Myocyte (in vitro differentiated cells): ENCODE data around the gene PEMT. TPM values are rescaled to one million over a fixed set of nuclear protein-coding genes. Genes with fewer than 3 reads are reported as not detected.

Experiments
- DNase-seq: peaks from one replicate; pipeline ENCODE4 v3.0.0-alpha.2; 2012; ENCODE audit warnings: low read depth
- total RNA-seq: library from RNA; depleted of rRNA; stranded (reverse); fragments of >200 nt; gene quantifications from 2 replicates; pipeline ENCODE4 v1.2.3, GENCODE V29; 2014

The PEMT gene
- total RNA-seq, 1 donor from 2014 or later, result 40.3 TPM

GRCh38 chr17:17505151-17505550 is 86.4 kb downstream of the PEMT start:
- DNase-seq, result no peak

GRCh38 chr17:17504341-17505140 is 87.0 kb downstream of the PEMT start:
- DNase-seq, result no peak

GRCh38 chr17:17503566-17504130 is 87.9 kb downstream of the PEMT start:
- DNase-seq, result no peak

- no peak for DNase-seq
These were observed 88.6 kb downstream of the PEMT start for GRCh38 chr17:17502741-17503565.

- DNase-seq, result no peak
These were observed 90.4 kb downstream of the PEMT start for GRCh38 chr17:17500999-17501605.

- no peak for DNase-seq
These were observed 91.9 kb downstream of the PEMT start for GRCh38 chr17:17499402-17500145.

GRCh38 chr17:17498606-17499301 is 92.8 kb downstream of the PEMT start:
- DNase-seq, result no peak

- DNase-seq, result no peak
These were observed 93.5 kb downstream of the PEMT start for GRCh38 chr17:17497845-17498520.

GRCh38 chr17:17497065-17497844 is 94.3 kb downstream of the PEMT start:
- no peak for DNase-seq

GRCh38 chr17:17496189-17497064 is 95.1 kb downstream of the PEMT start, which contains the start of gene RASD1:
RASD1 (minus strand) TSS chr17:17496395; CDS start chr17:17496181, 214 bp downstream.
- DNase-seq, result peak; percentile 85

- no peak for DNase-seq
These were observed 95.8 kb downstream of the PEMT start for GRCh38 chr17:17495536-17496188.

- no peak for DNase-seq
These were observed 96.5 kb downstream of the PEMT start for GRCh38 chr17:17494870-17495535.

- DNase-seq, result no peak
These were observed 97.0 kb downstream of the PEMT start for GRCh38 chr17:17494499-17494869.

- DNase-seq, result no peak
These were observed 97.5 kb downstream of the PEMT start for GRCh38 chr17:17493986-17494466.

- no peak for DNase-seq
These were observed 98.1 kb downstream of the PEMT start for GRCh38 chr17:17493249-17493985.

GRCh38 chr17:17492571-17492970 is 98.9 kb downstream of the PEMT start:
- no peak for DNase-seq
